ENCODE data around the gene CDH26. TPM values are rescaled to one million over a fixed set of nuclear protein-coding genes. Genes with fewer than 3 reads are reported as not detected.
A peak's percentile ranks its signal among the peaks of the same experiment; 100 is the strongest.

CDH26 gene
- total RNA-seq, 1 experiment from 2014 or later, result 1.0 TPM

DNA sequence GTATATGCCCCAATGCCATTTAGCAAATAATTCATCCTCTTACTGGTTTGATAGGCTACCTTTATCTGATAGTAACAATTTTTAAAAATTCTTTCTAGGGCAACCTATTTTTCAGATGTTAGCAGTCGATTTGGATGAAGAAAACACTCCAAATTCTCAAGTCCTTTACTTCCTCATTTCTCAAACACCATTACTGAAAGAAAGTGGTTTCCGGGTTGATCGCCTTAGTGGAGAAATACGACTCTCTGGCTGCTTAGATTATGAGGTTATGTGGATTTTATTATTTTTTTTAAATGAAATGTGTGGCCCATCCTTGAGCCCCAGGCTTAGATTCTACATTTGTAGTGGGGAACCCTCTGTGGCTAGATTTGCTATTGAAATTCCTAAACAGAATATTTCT, 26.3 kb downstream of the CDH26 start (continued):
- TF ChIP-seq SP1 (CRISPR knock-in tag; conservative IDR thresholded peaks at IDR 0.05), result no peak

DNA sequence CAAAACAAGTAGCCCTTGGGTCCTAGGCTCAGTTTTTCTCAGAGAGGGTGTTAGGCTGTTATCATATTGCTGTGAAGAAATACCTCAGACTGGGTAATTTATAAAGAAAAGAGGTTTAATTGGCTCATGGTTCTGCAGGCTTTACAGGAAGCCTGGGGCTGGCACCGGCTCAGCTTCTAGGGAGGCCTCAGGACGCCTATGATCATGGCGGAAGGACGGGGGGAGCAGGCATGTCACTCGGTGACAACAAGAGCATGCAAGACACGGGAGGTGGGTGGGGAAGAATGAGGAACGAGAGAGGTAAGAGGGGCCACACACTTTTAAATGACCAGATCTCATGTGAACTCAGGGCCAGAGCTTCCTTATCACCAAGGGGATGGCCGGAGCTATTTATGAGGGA, 26.9 kb downstream of the CDH26 start:
- H3K36me3 Mint-ChIP-seq, result no peaks in the 10 kb centered on the region
- ChIA-PET CTCF (interaction anchor here (0.8 to 1.3 kb wide), 4 partner anchors 25 to 65 kb away, joined by 3 to 5 read pairs (median 4); partner anchors contain the start of gene SYCP2), POLR2A (no interaction called here)
- peaks cover 9% of the 10 kb centered on the region for H3K27me3 Mint-ChIP-seq (ENCODE audit: low read depth)
- H3K4me3 Mint-ChIP-seq, result no peak overlapping the region
- no peak overlapping the region for H3K27ac Mint-ChIP-seq
- no peak for TF ChIP-seq FOXJ3 (CRISPR knock-in tag; IDR thresholded peaks at IDR 0.05; ENCODE audit: borderline replicate concordance)
- no peak for TF ChIP-seq KAT7 (CRISPR knock-in tag; IDR thresholded peaks at IDR 0.05; ENCODE audit: borderline replicate concordance)
- no peak for TF ChIP-seq ZNF121 (CRISPR knock-in tag; IDR thresholded peaks at IDR 0.05)
- no peak for TF ChIP-seq ZNF232 (CRISPR knock-in tag; IDR thresholded peaks at IDR 0.05)
- TF ChIP-seq, protein P1, sequence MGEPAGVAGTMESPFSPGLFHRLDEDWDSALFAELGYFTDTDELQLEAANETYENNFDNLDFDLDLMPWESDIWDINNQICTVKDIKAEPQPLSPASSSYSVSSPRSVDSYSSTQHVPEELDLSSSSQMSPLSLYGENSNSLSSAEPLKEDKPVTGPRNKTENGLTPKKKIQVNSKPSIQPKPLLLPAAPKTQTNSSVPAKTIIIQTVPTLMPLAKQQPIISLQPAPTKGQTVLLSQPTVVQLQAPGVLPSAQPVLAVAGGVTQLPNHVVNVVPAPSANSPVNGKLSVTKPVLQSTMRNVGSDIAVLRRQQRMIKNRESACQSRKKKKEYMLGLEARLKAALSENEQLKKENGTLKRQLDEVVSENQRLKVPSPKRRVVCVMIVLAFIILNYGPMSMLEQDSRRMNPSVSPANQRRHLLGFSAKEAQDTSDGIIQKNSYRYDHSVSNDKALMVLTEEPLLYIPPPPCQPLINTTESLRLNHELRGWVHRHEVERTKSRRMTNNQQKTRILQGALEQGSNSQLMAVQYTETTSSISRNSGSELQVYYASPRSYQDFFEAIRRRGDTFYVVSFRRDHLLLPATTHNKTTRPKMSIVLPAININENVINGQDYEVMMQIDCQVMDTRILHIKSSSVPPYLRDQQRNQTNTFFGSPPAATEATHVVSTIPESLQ (CRISPR knock-in tag; IDR thresholded peaks at IDR 0.05), result no peak
- TF ChIP-seq, protein P2, sequence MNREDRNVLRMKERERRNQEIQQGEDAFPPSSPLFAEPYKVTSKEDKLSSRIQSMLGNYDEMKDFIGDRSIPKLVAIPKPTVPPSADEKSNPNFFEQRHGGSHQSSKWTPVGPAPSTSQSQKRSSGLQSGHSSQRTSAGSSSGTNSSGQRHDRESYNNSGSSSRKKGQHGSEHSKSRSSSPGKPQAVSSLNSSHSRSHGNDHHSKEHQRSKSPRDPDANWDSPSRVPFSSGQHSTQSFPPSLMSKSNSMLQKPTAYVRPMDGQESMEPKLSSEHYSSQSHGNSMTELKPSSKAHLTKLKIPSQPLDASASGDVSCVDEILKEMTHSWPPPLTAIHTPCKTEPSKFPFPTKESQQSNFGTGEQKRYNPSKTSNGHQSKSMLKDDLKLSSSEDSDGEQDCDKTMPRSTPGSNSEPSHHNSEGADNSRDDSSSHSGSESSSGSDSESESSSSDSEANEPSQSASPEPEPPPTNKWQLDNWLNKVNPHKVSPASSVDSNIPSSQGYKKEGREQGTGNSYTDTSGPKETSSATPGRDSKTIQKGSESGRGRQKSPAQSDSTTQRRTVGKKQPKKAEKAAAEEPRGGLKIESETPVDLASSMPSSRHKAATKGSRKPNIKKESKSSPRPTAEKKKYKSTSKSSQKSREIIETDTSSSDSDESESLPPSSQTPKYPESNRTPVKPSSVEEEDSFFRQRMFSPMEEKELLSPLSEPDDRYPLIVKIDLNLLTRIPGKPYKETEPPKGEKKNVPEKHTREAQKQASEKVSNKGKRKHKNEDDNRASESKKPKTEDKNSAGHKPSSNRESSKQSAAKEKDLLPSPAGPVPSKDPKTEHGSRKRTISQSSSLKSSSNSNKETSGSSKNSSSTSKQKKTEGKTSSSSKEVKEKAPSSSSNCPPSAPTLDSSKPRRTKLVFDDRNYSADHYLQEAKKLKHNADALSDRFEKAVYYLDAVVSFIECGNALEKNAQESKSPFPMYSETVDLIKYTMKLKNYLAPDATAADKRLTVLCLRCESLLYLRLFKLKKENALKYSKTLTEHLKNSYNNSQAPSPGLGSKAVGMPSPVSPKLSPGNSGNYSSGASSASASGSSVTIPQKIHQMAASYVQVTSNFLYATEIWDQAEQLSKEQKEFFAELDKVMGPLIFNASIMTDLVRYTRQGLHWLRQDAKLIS (CRISPR knock-in tag; IDR thresholded peaks at IDR 0.05; ENCODE audit: borderline replicate concordance), result no peak
- TF ChIP-seq MYBL2 (CRISPR knock-in tag; IDR thresholded peaks at IDR 0.05), result no peak
- no peak for TF ChIP-seq ZNF423 (CRISPR knock-in tag; IDR thresholded peaks at IDR 0.05)
- no peak for TF ChIP-seq GRHL2 (CRISPR knock-in tag; IDR thresholded peaks at IDR 0.05; ENCODE audit: insufficient replicate concordance, severe bottlenecking)
- TF ChIP-seq ZNF317 (CRISPR knock-in tag; IDR thresholded peaks at IDR 0.05; ENCODE audit: borderline replicate concordance, low read depth), result no peak
- no peak for TF ChIP-seq NR1H2 (CRISPR knock-in tag; IDR thresholded peaks at IDR 0.05)
- TF ChIP-seq, protein P3, sequence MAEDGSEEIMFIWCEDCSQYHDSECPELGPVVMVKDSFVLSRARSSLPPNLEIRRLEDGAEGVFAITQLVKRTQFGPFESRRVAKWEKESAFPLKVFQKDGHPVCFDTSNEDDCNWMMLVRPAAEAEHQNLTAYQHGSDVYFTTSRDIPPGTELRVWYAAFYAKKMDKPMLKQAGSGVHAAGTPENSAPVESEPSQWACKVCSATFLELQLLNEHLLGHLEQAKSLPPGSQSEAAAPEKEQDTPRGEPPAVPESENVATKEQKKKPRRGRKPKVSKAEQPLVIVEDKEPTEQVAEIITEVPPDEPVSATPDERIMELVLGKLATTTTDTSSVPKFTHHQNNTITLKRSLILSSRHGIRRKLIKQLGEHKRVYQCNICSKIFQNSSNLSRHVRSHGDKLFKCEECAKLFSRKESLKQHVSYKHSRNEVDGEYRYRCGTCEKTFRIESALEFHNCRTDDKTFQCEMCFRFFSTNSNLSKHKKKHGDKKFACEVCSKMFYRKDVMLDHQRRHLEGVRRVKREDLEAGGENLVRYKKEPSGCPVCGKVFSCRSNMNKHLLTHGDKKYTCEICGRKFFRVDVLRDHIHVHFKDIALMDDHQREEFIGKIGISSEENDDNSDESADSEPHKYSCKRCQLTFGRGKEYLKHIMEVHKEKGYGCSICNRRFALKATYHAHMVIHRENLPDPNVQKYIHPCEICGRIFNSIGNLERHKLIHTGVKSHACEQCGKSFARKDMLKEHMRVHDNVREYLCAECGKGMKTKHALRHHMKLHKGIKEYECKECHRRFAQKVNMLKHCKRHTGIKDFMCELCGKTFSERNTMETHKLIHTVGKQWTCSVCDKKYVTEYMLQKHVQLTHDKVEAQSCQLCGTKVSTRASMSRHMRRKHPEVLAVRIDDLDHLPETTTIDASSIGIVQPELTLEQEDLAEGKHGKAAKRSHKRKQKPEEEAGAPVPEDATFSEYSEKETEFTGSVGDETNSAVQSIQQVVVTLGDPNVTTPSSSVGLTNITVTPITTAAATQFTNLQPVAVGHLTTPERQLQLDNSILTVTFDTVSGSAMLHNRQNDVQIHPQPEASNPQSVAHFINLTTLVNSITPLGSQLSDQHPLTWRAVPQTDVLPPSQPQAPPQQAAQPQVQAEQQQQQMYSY (CRISPR knock-in tag; IDR thresholded peaks at IDR 0.05), result no peak
- peaks cover 8% of the 10 kb centered on the region for H3K4me1 Mint-ChIP-seq
- ATAC-seq (no peak), DNase-seq (ENCODE audit: low spot score) (no peak)
- H3K9me3 Mint-ChIP-seq, result peaks cover 7% of the 10 kb centered on the region

DNA sequence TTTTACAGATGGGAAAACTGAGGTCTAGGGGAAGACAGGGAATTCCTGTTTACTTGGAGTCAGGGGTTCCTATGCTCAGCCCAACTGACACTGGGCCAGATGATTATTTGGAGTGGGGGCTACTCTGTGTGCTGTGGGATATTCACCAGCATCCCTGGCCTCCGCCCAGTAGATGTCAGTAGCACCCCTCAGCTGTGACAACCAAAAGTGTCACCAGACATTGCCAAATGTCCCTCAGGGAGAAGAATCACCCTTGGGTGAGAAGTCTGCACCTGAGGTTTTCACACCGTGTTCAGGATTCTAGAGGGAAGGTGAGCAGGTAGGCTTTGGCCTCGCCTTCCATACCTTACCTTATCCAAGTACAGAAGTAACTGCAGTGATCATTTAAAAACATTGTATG, 27.6 kb downstream of the CDH26 start:
- Mint-ChIP-seq H3K36me3 (no peaks in the 10 kb centered on the region), H3K4me1 (peaks cover 9% of the 10 kb centered on the region), H3K4me3 (no peak overlapping the region), H3K9me3 (peaks cover 5% of the 10 kb centered on the region; the same call in 1 of the 2 replicates), H3K27ac (no peak overlapping the region), H3K27me3 (ENCODE audit: low read depth) (peaks cover 8% of the 10 kb centered on the region)
- ChIA-PET POLR2A (no interaction called here), CTCF (interaction anchor here (0.8 to 1.3 kb wide), 4 partner anchors 24 to 64 kb away, joined by 3 to 5 read pairs (median 4); partner anchors contain the start of gene SYCP2)
- peak; percentile 68; the same call in 1 of the 2 replicates for ATAC-seq
- DNase-seq (ENCODE audit: low spot score), result no peak
- no peak for TF ChIP-seq ATF1 (CRISPR knock-in tag; IDR thresholded peaks at IDR 0.05)
- TF ChIP-seq ZNF423 (CRISPR knock-in tag; IDR thresholded peaks at IDR 0.05), result peak; percentile 57
- TF ChIP-seq SMAD3 (CRISPR knock-in tag; IDR thresholded peaks at IDR 0.05; ENCODE audit: borderline replicate concordance), result no peak
- no peak for TF ChIP-seq ZBTB21 (CRISPR knock-in tag; IDR thresholded peaks at IDR 0.05; ENCODE audit: borderline replicate concordance)
- TF ChIP-seq, protein P4, sequence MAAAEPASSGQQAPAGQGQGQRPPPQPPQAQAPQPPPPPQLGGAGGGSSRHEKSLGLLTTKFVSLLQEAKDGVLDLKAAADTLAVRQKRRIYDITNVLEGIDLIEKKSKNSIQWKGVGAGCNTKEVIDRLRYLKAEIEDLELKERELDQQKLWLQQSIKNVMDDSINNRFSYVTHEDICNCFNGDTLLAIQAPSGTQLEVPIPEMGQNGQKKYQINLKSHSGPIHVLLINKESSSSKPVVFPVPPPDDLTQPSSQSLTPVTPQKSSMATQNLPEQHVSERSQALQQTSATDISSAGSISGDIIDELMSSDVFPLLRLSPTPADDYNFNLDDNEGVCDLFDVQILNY (CRISPR knock-in tag; IDR thresholded peaks at IDR 0.05), result no peak
- TF ChIP-seq, protein P5, sequence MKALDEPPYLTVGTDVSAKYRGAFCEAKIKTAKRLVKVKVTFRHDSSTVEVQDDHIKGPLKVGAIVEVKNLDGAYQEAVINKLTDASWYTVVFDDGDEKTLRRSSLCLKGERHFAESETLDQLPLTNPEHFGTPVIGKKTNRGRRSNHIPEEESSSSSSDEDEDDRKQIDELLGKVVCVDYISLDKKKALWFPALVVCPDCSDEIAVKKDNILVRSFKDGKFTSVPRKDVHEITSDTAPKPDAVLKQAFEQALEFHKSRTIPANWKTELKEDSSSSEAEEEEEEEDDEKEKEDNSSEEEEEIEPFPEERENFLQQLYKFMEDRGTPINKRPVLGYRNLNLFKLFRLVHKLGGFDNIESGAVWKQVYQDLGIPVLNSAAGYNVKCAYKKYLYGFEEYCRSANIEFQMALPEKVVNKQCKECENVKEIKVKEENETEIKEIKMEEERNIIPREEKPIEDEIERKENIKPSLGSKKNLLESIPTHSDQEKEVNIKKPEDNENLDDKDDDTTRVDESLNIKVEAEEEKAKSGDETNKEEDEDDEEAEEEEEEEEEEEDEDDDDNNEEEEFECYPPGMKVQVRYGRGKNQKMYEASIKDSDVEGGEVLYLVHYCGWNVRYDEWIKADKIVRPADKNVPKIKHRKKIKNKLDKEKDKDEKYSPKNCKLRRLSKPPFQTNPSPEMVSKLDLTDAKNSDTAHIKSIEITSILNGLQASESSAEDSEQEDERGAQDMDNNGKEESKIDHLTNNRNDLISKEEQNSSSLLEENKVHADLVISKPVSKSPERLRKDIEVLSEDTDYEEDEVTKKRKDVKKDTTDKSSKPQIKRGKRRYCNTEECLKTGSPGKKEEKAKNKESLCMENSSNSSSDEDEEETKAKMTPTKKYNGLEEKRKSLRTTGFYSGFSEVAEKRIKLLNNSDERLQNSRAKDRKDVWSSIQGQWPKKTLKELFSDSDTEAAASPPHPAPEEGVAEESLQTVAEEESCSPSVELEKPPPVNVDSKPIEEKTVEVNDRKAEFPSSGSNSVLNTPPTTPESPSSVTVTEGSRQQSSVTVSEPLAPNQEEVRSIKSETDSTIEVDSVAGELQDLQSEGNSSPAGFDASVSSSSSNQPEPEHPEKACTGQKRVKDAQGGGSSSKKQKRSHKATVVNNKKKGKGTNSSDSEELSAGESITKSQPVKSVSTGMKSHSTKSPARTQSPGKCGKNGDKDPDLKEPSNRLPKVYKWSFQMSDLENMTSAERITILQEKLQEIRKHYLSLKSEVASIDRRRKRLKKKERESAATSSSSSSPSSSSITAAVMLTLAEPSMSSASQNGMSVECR (CRISPR knock-in tag; IDR thresholded peaks at IDR 0.05; ENCODE audit: borderline replicate concordance), result no peak
- no peak for TF ChIP-seq TP53 (CRISPR knock-in tag; IDR thresholded peaks at IDR 0.05)

Measured in WTC11 (cell line).